ENCODE measurements around the gene ITPR2. TPM values are rescaled to one million over a fixed set of nuclear protein-coding genes. Genes with fewer than 3 reads are reported as not detected.

The ITPR2 gene
- total and polyA plus RNA-seq, 2 of the 8 experiments (the other 6 are each of a cell fraction or from before 2014, with no cell fraction given), result 4.1 to 48.3 TPM

DNA sequence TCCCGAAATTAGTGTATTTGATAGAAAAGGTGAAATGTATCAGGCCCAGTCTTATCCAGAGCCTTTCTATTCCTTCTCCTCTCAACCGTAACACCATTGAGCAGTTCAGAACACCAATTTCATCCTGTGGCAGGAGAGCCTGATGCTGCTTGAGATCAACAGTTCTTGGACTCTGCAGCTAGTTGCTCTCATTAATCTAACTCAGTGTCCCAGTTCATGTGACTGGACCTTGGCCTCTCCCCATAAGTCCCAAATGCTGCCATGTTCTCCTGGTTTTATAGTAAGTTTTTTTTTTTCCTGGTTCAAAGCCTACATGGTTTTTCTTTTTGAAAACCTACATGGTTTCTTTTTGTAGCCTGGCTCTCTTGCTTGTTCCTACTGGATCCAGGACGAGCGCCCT lies 293.9 kb downstream of the ITPR2 start:
- H2AK5ac ChIP-seq (ENCODE audit: low read depth, low read length), result no peak overlapping the region
- no peaks in the 10 kb centered on the region for H4K20me1 ChIP-seq (replicated peaks in 1 of 2; ENCODE audit: control insufficient read depth in 1 of 2, insufficient read depth in 2 of 2, low read length in 2 of 2)
- FAIRE-seq (no peak), DNase-seq (ENCODE audit: low read depth in 1 of 2, low spot score in 2 of 2) (no peak)
- no peak overlapping the region for H4K5ac ChIP-seq (ENCODE audit: insufficient read length, low read depth, low read length)
- no peak overlapping the region for H3K14ac ChIP-seq (ENCODE audit: insufficient read length)
- no peak overlapping the region for H4K8ac ChIP-seq (ENCODE audit: extremely low read depth, insufficient read depth, low read length)
- no peaks in the 10 kb centered on the region for H3K27me3 ChIP-seq (replicated peaks in 1 of 4; ENCODE audit: control insufficient read depth in 3 of 4, extremely low read depth in 1 of 4, insufficient read depth in 3 of 4, low read length in 3 of 4)
- H3K4me3 ChIP-seq (ENCODE audit: extremely low read depth in 1 of 4, insufficient read depth in 2 of 4, low read depth in 3 of 4, low read length in 4 of 4), result no peak overlapping the region
- no peaks in the 10 kb centered on the region for H3K79me1 ChIP-seq (ENCODE audit: low read depth, low read length)
- no peaks in the 10 kb centered on the region for H3K23me2 ChIP-seq (ENCODE audit: low read depth, low read length)
- H4K91ac ChIP-seq (replicated peaks; ENCODE audit: insufficient read length, low read length), result no peak overlapping the region
- H3K4me1 ChIP-seq (replicated peaks in 1 of 4; ENCODE audit: control insufficient read depth in 3 of 4, insufficient read depth in 4 of 4, low read length in 3 of 4), result no peaks in the 10 kb centered on the region
- H3K56ac ChIP-seq (replicated peaks; ENCODE audit: insufficient read length, low read depth, low read length), result no peak overlapping the region
- ChIA-PET CTCF (ENCODE audit: partially characterized antibody) (interaction anchor here (3.2 kb wide), 1 partner anchor 14 kb away, joined by 9 read pairs; no protein-coding TSS in a partner anchor), POLR2A (ENCODE audit: partially characterized antibody) (no interaction called here)
- no peaks in the 10 kb centered on the region for H3K9me3 ChIP-seq (ENCODE audit: insufficient read depth in 2 of 2, low read depth in 1 of 2, low read length in 1 of 2)
- H3K9ac ChIP-seq (replicated peaks in 1 of 4; ENCODE audit: extremely low read depth in 1 of 4, low read depth in 3 of 4, low read length in 3 of 4), result no peak overlapping the region
- H2BK5ac ChIP-seq (ENCODE audit: low read depth, low read length), result no peak overlapping the region
- no peak overlapping the region for H3K23ac ChIP-seq (ENCODE audit: insufficient read length)
- no peaks in the 10 kb centered on the region for H3K79me2 ChIP-seq (ENCODE audit: control insufficient read depth in 1 of 2, insufficient read depth in 2 of 2, low read length in 2 of 2)
- no peak overlapping the region for H3K27ac ChIP-seq (ENCODE audit: low read depth, low read length)
- no peak overlapping the region for H3K4me2 ChIP-seq (ENCODE audit: insufficient read depth in 1 of 2, low read depth in 2 of 2, low read length in 2 of 2)
- H2BK12ac ChIP-seq (ENCODE audit: low read depth, low read length), result no peak overlapping the region
- no peak overlapping the region for H2BK120ac ChIP-seq (replicated peaks; ENCODE audit: low read depth, low read length)
- no peak overlapping the region for H2BK20ac ChIP-seq (ENCODE audit: low read length)
- H3K4ac ChIP-seq (replicated peaks; ENCODE audit: insufficient read length, low read depth, low read length), result no peak overlapping the region
- H3K36me3 ChIP-seq (ENCODE audit: control insufficient read depth in 2 of 4, insufficient read depth in 4 of 4, low read length in 3 of 4), result no peaks in the 10 kb centered on the region
- WGBS, 2 experiments (ENCODE audit: extremely low coverage in 1 of 2, insufficient coverage in 1 of 2, insufficient read length in 1 of 2, insufficient replicate concordance in 2 of 2, low coverage in 1 of 2, low lambda C conversion rate in 2 of 2, missing lambda C conversion rate in 1 of 2), result 94% methylated on average over 4 of the region's 4 CpGs; no CpG with 5 or more reads in 1 of the 2 experiments
- H3K18ac ChIP-seq (ENCODE audit: extremely low read depth, low read length), result no peak overlapping the region
- H2AFZ ChIP-seq (ENCODE audit: low read length), result no peak overlapping the region
- H2BK15ac ChIP-seq (ENCODE audit: low read length), result no peak overlapping the region
- TF ChIP-seq SRF (IDR thresholded peaks at IDR 0.05; ENCODE audit: low read depth, low read length) (no peak), RBBP5 (IDR thresholded peaks at IDR 0.05; ENCODE audit: borderline replicate concordance, low read depth, low read length) (no peak), SP2 (IDR thresholded peaks at IDR 0.05; ENCODE audit: low read length) (no peak), POLR2AphosphoS5 (IDR thresholded peaks at IDR 0.05; ENCODE audit: low read depth, low read length) (no peak), CTBP2 (IDR thresholded peaks at IDR 0.05; ENCODE audit: borderline replicate concordance, insufficient read depth, insufficient read length, low read length) (no peak), CEBPB (IDR thresholded peaks at IDR 0.05; ENCODE audit: low read depth, low read length) (no peak), KDM5A (IDR thresholded peaks at IDR 0.05; ENCODE audit: low read length) (no peak), NANOG (IDR thresholded peaks at IDR 0.05; ENCODE audit: insufficient read depth, low read depth, low read length, poor library complexity, severe bottlenecking) (no peak), SIN3A (conservative IDR thresholded peaks at IDR 0.05 in 1 of 2, IDR thresholded peaks at IDR 0.05 in 1 of 2; ENCODE audit: low read depth in 1 of 2, low read length in 2 of 2) (no peak), BRCA1 (IDR thresholded peaks at IDR 0.05; ENCODE audit: low read depth, low read length) (no peak), YY1 (IDR thresholded peaks at IDR 0.05; ENCODE audit: low read depth, low read length) (no peak), MAFK (IDR thresholded peaks at IDR 0.05; ENCODE audit: low read depth, low read length) (no peak), HDAC2 (IDR thresholded peaks at IDR 0.05; ENCODE audit: borderline replicate concordance in 1 of 2, low read depth in 2 of 2, low read length in 2 of 2) (no peak)
- TF ChIP-seq, protein P1, sequence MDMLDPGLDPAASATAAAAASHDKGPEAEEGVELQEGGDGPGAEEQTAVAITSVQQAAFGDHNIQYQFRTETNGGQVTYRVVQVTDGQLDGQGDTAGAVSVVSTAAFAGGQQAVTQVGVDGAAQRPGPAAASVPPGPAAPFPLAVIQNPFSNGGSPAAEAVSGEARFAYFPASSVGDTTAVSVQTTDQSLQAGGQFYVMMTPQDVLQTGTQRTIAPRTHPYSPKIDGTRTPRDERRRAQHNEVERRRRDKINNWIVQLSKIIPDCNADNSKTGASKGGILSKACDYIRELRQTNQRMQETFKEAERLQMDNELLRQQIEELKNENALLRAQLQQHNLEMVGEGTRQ (IDR thresholded peaks at IDR 0.05; ENCODE audit: low read length), result no peak
